Measurements from ENCODE around the gene PIGV. TPM values are rescaled to one million over a fixed set of nuclear protein-coding genes. Genes with fewer than 3 reads are reported as not detected.

The PIGV gene
- total and polyA plus RNA-seq, 4 donors: 9.2 to 15.6 (median 11.5) TPM

DNA sequence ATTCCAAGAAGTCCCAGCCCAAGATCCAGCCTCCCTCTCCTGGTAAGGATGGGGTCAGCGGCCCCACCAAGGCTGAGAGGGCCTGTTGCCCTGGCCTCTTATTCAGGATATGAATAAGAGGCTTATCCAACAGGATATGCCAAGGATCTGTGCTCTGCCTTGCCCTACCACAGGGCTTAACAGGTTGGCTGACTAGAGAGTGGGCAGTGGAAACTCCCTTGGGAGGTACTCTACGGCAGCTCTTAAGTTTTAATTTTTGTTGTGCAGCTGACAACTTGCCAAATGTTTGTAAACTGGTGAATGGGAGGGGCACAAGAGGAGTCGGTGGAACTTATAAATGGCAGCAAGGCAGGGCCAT is 16.5 kb upstream of the PIGV start:
- Histone ChIP-seq H3K27me3 (ENCODE audit: control insufficient read depth, insufficient read depth, low read length) (no peaks in the 10 kb centered on the region), H3K36me3 (ENCODE audit: control insufficient read depth, insufficient read depth, low read length) (peaks cover 79% of the 10 kb centered on the region), H3K4me1 (ENCODE audit: control insufficient read depth, insufficient read depth, low read length) (no peaks in the 10 kb centered on the region), H3K27ac (ENCODE audit: low read depth, low read length) (no peak overlapping the region), H3K9me3 (ENCODE audit: control insufficient read depth, insufficient read depth, low read length) (no peaks in the 10 kb centered on the region), H3K4me3 (ENCODE audit: low read depth, low read length) (no peak overlapping the region)
- DNase-seq (ENCODE audit: low read depth in 4 of 6, low spot score in 6 of 6): no peak
- 30% methylated on average over 2 of the region's 3 CpGs for WGBS (ENCODE audit: insufficient coverage)

GRCh38 chr1:26771643-26772321 is 16.0 kb upstream of the PIGV start:
- WGBS (ENCODE audit: insufficient coverage): no CpG with 5 or more reads among the region's 2 CpGs
- Histone ChIP-seq H3K27ac (ENCODE audit: low read depth, low read length) (no peak overlapping the region), H3K36me3 (ENCODE audit: control insufficient read depth, insufficient read depth, low read length) (peaks cover 79% of the 10 kb centered on the region), H3K4me3 (ENCODE audit: low read depth, low read length) (no peak overlapping the region), H3K9me3 (ENCODE audit: control insufficient read depth, insufficient read depth, low read length) (no peaks in the 10 kb centered on the region), H3K4me1 (ENCODE audit: control insufficient read depth, insufficient read depth, low read length) (no peaks in the 10 kb centered on the region), H3K27me3 (ENCODE audit: control insufficient read depth, insufficient read depth, low read length) (no peaks in the 10 kb centered on the region)
- no peak for DNase-seq (ENCODE audit: low read depth in 4 of 6, low spot score in 6 of 6)

DNA sequence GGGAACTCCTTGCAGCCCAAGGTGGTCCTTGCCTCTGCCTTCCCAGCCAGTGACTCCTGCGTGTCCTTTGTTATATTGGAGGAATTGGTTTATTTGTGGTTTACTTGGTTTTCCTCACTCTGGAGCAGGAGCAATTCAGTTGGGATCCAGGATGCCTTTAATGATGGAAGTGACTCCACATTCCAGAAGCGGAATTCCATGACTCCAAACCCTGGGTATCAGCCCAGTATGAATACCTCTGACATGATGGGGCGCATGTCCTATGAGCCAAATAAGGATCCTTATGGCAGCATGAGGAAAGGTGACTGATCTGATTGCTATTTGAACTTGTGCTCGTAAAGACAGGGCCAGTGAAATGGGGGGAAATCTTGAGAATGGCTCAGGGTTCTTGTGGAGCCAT is 15.1 kb upstream of the PIGV start:
- no peaks in the 10 kb centered on the region for H3K4me1 ChIP-seq (ENCODE audit: control insufficient read depth, insufficient read depth, low read length)
- no peaks in the 10 kb centered on the region for H3K9me3 ChIP-seq (ENCODE audit: control insufficient read depth, insufficient read depth, low read length)
- no peak overlapping the region for H3K4me3 ChIP-seq (ENCODE audit: low read depth, low read length)
- WGBS (ENCODE audit: insufficient coverage): 100% methylated on average over 2 of the region's 4 CpGs
- DNase-seq (ENCODE audit: low read depth in 4 of 6, low spot score in 6 of 6): no peak
- H3K27me3 ChIP-seq (ENCODE audit: control insufficient read depth, insufficient read depth, low read length): no peaks in the 10 kb centered on the region
- no peak overlapping the region for H3K27ac ChIP-seq (ENCODE audit: low read depth, low read length)
- H3K36me3 ChIP-seq (ENCODE audit: control insufficient read depth, insufficient read depth, low read length): peaks cover 81% of the 10 kb centered on the region

GRCh38 chr1:26774462-26774861 is 13.3 kb upstream of the PIGV start:
- H3K9me3 ChIP-seq (ENCODE audit: control insufficient read depth, insufficient read depth, low read length): no peaks in the 10 kb centered on the region
- WGBS (ENCODE audit: insufficient coverage): 88% methylated on average over 13 of the region's 13 CpGs
- DNase-seq (ENCODE audit: low read depth in 4 of 6, low spot score in 6 of 6): no peak
- no peaks in the 10 kb centered on the region for H3K27me3 ChIP-seq (ENCODE audit: control insufficient read depth, insufficient read depth, low read length)
- no peak overlapping the region for H3K27ac ChIP-seq (ENCODE audit: low read depth, low read length)
- no peak overlapping the region for H3K4me3 ChIP-seq (ENCODE audit: low read depth, low read length)
- H3K36me3 ChIP-seq (ENCODE audit: control insufficient read depth, insufficient read depth, low read length): peaks cover 93% of the 10 kb centered on the region
- no peaks in the 10 kb centered on the region for H3K4me1 ChIP-seq (ENCODE audit: control insufficient read depth, insufficient read depth, low read length)

GRCh38 chr1:26775666-26776065 is 12.1 kb upstream of the PIGV start:
- Histone ChIP-seq H3K27me3 (ENCODE audit: control insufficient read depth, insufficient read depth, low read length) (no peaks in the 10 kb centered on the region), H3K9me3 (ENCODE audit: control insufficient read depth, insufficient read depth, low read length) (no peaks in the 10 kb centered on the region), H3K4me1 (ENCODE audit: control insufficient read depth, insufficient read depth, low read length) (peaks cover 4% of the 10 kb centered on the region), H3K27ac (ENCODE audit: low read depth, low read length) (no peak overlapping the region), H3K36me3 (ENCODE audit: control insufficient read depth, insufficient read depth, low read length) (peaks cover 94% of the 10 kb centered on the region), H3K4me3 (ENCODE audit: low read depth, low read length) (no peak overlapping the region)
- DNase-seq (ENCODE audit: low read depth in 4 of 6, low spot score in 6 of 6): no peak
- 94% methylated on average over 3 of the region's 4 CpGs for WGBS (ENCODE audit: insufficient coverage)

DNA sequence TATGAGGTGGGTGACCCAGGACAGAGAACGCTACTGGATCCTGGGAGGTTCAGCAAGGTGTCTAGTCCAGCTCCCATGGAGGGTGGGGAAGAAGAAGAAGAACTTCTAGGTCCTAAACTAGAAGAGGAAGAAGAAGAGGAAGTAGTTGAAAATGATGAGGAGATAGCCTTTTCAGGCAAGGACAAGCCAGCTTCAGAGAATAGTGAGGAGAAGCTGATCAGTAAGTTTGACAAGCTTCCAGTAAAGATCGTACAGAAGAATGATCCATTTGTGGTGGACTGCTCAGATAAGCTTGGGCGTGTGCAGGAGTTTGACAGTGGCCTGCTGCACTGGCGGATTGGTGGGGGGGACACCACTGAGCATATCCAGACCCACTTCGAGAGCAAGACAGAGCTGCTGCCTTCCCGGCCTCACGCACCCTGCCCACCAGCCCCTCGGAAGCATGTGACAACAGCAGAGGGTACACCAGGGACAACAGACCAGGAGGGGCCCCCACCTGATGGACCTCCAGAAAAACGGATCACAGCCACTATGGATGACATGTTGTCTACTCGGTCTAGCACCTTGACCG is 8.6 kb upstream of the PIGV start:
- Histone ChIP-seq H3K27me3 (ENCODE audit: control insufficient read depth, insufficient read depth, low read length) (no peaks in the 10 kb centered on the region), H3K4me3 (ENCODE audit: low read depth, low read length) (no peak overlapping the region), H3K4me1 (ENCODE audit: control insufficient read depth, insufficient read depth, low read length) (peaks cover 9% of the 10 kb centered on the region), H3K36me3 (ENCODE audit: control insufficient read depth, insufficient read depth, low read length) (peaks cover 63% of the 10 kb centered on the region), H3K27ac (ENCODE audit: low read depth, low read length) (no peak overlapping the region), H3K9me3 (ENCODE audit: control insufficient read depth, insufficient read depth, low read length) (no peaks in the 10 kb centered on the region)
- DNase-seq (ENCODE audit: low read depth in 4 of 6, low spot score in 6 of 6): no peak
- WGBS (ENCODE audit: insufficient coverage): 89% methylated on average over 11 of the region's 11 CpGs

GRCh38 chr1:26780344-26780957 is 7.3 kb upstream of the PIGV start:
- peaks cover 51% of the 10 kb centered on the region for H3K36me3 ChIP-seq (ENCODE audit: control insufficient read depth, insufficient read depth, low read length)
- no peak overlapping the region for H3K4me3 ChIP-seq (ENCODE audit: low read depth, low read length)
- H3K4me1 ChIP-seq (ENCODE audit: control insufficient read depth, insufficient read depth, low read length): peaks cover 16% of the 10 kb centered on the region
- WGBS (ENCODE audit: insufficient coverage): 88% methylated on average over 17 of the region's 21 CpGs
- H3K27me3 ChIP-seq (ENCODE audit: control insufficient read depth, insufficient read depth, low read length): no peaks in the 10 kb centered on the region
- no peak overlapping the region for H3K27ac ChIP-seq (ENCODE audit: low read depth, low read length)
- DNase-seq (ENCODE audit: low read depth in 4 of 6, low spot score in 6 of 6): no peak
- H3K9me3 ChIP-seq (ENCODE audit: control insufficient read depth, insufficient read depth, low read length): no peaks in the 10 kb centered on the region

DNA sequence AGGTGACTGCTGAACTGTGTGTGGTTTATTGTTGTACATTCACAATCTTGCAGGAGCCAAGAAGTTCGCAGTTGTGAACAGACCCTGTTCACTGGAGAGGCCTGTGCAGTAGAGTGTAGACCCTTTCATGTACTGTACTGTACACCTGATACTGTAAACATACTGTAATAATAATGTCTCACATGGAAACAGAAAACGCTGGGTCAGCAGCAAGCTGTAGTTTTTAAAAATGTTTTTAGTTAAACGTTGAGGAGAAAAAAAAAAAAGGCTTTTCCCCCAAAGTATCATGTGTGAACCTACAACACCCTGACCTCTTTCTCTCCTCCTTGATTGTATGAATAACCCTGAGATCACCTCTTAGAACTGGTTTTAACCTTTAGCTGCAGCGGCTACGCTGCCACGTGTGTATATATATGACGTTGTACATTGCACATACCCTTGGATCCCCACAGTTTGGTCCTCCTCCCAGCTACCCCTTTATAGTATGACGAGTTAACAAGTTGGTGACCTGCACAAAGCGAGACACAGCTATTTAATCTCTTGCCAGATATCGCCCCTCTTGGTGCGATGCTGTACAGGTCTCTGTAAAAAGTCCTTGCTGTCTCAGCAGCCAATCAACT is 6.4 kb upstream of the PIGV start:
- H3K4me3 ChIP-seq (ENCODE audit: low read depth, low read length): no peak overlapping the region
- H3K4me1 ChIP-seq (ENCODE audit: control insufficient read depth, insufficient read depth, low read length): peaks cover 24% of the 10 kb centered on the region
- no peak for DNase-seq (ENCODE audit: low read depth in 4 of 6, low spot score in 6 of 6)
- H3K27ac ChIP-seq (ENCODE audit: low read depth, low read length): no peak overlapping the region
- no peaks in the 10 kb centered on the region for H3K9me3 ChIP-seq (ENCODE audit: control insufficient read depth, insufficient read depth, low read length)
- WGBS (ENCODE audit: insufficient coverage): 62% methylated on average over 3 of the region's 11 CpGs
- H3K27me3 ChIP-seq (ENCODE audit: control insufficient read depth, insufficient read depth, low read length): no peaks in the 10 kb centered on the region
- peaks cover 45% of the 10 kb centered on the region for H3K36me3 ChIP-seq (ENCODE audit: control insufficient read depth, insufficient read depth, low read length)

GRCh38 chr1:26782521-26783212 is 5.1 kb upstream of the PIGV start:
- no peak for DNase-seq (ENCODE audit: low read depth in 4 of 6, low spot score in 6 of 6)
- Histone ChIP-seq H3K36me3 (ENCODE audit: control insufficient read depth, insufficient read depth, low read length) (peaks cover 32% of the 10 kb centered on the region), H3K4me3 (ENCODE audit: low read depth, low read length) (no peak overlapping the region), H3K27ac (ENCODE audit: low read depth, low read length) (peak overlapping the region; percentile 93), H3K9me3 (ENCODE audit: control insufficient read depth, insufficient read depth, low read length) (no peaks in the 10 kb centered on the region), H3K4me1 (ENCODE audit: control insufficient read depth, insufficient read depth, low read length) (peaks cover 37% of the 10 kb centered on the region), H3K27me3 (ENCODE audit: control insufficient read depth, insufficient read depth, low read length) (no peaks in the 10 kb centered on the region)
- 83% methylated on average over 1 of the region's 3 CpGs for WGBS (ENCODE audit: insufficient coverage)

Measured in spinal cord (tissue), 10 donors.